Adrenal gland (tissue), 12 donors: ENCODE results near the gene MAGEB16. TPM values are rescaled to one million over a fixed set of nuclear protein-coding genes. Genes with fewer than 3 reads are reported as not detected.

Source experiments
- DNase-seq, 7 donors: peaks; one replicate each; pipeline ENCODE4 v3.0.0-alpha.2; 2019 to 2020
- H3K27ac ChIP-seq, 5 donors: fragments of 200-600 bp; sonication (generic) in 4 of 5; 1 replicate in 3 of 5; 2 replicates in 2 of 5; pipeline versions ENCODE4 v1.5.1 to v1.8.0; 2016 to 2020; ENCODE audit warnings: mild to moderate bottlenecking in 1 of 5
- H3K27me3 ChIP-seq: fragments of 200-600 bp; 2 replicates; pipeline ENCODE4 v1.8.0; 2021
- H3K36me3 ChIP-seq, 2 donors: fragments of 200-600 bp; replicated peaks in 1 of 2; 1 replicate in 1 of 2; 2 replicates in 1 of 2; pipeline versions ENCODE4 v1.5.1 to v1.8.0; 2018 to 2022
- H3K4me1 ChIP-seq, 2 donors: fragments of 200-600 bp; replicated peaks in 1 of 2; 1 replicate in 1 of 2; 2 replicates in 1 of 2; pipeline versions ENCODE4 v1.5.1 to v1.8.0; 2018 to 2021
- H3K4me3 ChIP-seq, 4 donors: fragments of 200-600 bp; sonication (generic) in 3 of 4; one replicate each; pipeline ENCODE4 v1.5.1; 2016 to 2018
- H3K9me3 ChIP-seq, 3 donors: fragments of 200-600 bp; sonication (generic) in 1 of 3; replicated peaks in 1 of 3; 1 replicate in 2 of 3; 2 replicates in 1 of 3; pipeline versions ENCODE4 v1.5.1 to v1.8.0; 2016 to 2021
- POLR2A ChIP-seq, 2 donors: fragments of 450-650 bp; IDR thresholded peaks; one replicate each; pipeline ENCODE4 v1.6.1; 2017; ENCODE audit warnings: antibody characterized with exemption in 2 of 2, mild to moderate bottlenecking in 2 of 2, moderate library complexity in 1 of 2
- WGBS, 4 donors: extraction: QIAGEN DNeasy Blood & Tissue Kit in 2 of 4; methylation state at CpG; one replicate each; pipeline versions ENCODE4 v1.1.5 to v1.1.7; 2013 to 2017; 5-methylcytosine and 5-hydroxymethylcytosine counted together
- intact Hi-C, 2 donors: fragments of 100-400 bp; cut with DNase I; formaldehyde crosslinking; loops; one replicate each; pipeline versions ENCODE4 v1.14.1 to v1.15.0; 2022 to 2023
- polyA plus RNA-seq, 3 donors: library from polyadenylated mRNA; stranded (reverse); fragments of 200-250 nt in 2 of 3; fragments of 350-450 nt in 1 of 3; fragmentation: Illumina TruSeq in 1 of 3; extraction: RNeasy Lipid Tissue Mini Kit (QIAGEN cat#74804) in 1 of 3; gene quantifications; one replicate each; pipeline ENCODE4 v1.2.3, GENCODE V29; 2013 to 2014
- total RNA-seq, 9 donors: library from RNA; depleted of rRNA in 4 of 9; stranded (reverse); fragments of >200 nt in 4 of 9; fragments of 120-200 nt in 1 of 9; fragmentation: NEBNext Ultra II Directional in 1 of 9; extraction: Animal tissue kit (Norgen Biotek cat#: 25700) in 1 of 9; gene quantifications; one replicate each; pipeline versions ENCODE4 v1.1.0 to v1.2.4, GENCODE V29; 2013 to 2023
- TF ChIP-seq, protein P1 (sequence below), 6 experiments: fragments of 450-650 bp in 4 of 6; fragments of 200-600 bp in 2 of 6; sonication (generic) in 1 of 6; IDR thresholded peaks; 1 replicate in 5 of 6; 2 replicates in 1 of 6; pipeline versions ENCODE4 v1.5.1 to v1.8.0; 2016 to 2021; ENCODE audit warnings: antibody characterized with exemption in 6 of 6, mild to moderate bottlenecking in 2 of 6, moderate library complexity in 1 of 6
- donor health status: healthy with polysubstance abuse.
- donor health status: Bipolar disorder and iron deficiency.
- donor health status: DM: yes; HTN: yes; CAD: no.
- donor health status: DM: no; HTN: no; CAD: no.
- donor health status: DM: no; HTN: no; CAD: no.
- donor health status: DM: yes; HTN: yes; CAD: no.

Gene MAGEB16
- total and polyA plus RNA-seq, 12 donors, result not detected

DNA sequence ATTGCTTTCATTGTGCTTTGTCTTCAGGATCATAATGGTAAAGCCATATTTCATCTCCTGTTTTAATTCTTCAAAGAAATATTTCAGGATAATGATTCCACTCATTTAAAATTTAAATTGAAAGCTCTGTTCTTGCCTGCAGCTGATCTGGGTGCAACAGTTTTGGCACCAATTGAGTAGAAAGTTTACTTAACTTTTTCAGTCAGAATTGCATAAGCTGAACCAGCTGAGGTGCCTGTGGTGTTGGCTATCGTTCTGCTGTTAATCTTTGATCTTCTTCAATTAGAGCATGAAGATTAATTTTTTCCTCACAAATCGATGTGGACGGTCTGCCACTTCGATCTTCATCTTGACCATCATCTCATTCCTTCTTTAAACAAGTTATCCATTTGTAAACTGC lies 49.6 kb downstream of the MAGEB16 start:
- Histone ChIP-seq H3K9me3 (no peaks in the 10 kb centered on the region), H3K27ac (no peak overlapping the region), H3K36me3 (no peaks in the 10 kb centered on the region), H3K4me1 (no peaks in the 10 kb centered on the region), H3K27me3 (peaks cover 17% of the 10 kb centered on the region), H3K4me3 (no peak overlapping the region)
- TF ChIP-seq POLR2A (IDR thresholded peaks at IDR 0.05), result no peak
- TF ChIP-seq, protein P1, sequence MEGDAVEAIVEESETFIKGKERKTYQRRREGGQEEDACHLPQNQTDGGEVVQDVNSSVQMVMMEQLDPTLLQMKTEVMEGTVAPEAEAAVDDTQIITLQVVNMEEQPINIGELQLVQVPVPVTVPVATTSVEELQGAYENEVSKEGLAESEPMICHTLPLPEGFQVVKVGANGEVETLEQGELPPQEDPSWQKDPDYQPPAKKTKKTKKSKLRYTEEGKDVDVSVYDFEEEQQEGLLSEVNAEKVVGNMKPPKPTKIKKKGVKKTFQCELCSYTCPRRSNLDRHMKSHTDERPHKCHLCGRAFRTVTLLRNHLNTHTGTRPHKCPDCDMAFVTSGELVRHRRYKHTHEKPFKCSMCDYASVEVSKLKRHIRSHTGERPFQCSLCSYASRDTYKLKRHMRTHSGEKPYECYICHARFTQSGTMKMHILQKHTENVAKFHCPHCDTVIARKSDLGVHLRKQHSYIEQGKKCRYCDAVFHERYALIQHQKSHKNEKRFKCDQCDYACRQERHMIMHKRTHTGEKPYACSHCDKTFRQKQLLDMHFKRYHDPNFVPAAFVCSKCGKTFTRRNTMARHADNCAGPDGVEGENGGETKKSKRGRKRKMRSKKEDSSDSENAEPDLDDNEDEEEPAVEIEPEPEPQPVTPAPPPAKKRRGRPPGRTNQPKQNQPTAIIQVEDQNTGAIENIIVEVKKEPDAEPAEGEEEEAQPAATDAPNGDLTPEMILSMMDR (IDR thresholded peaks at IDR 0.05), result no peak
- 72 to 83% (median 78%) methylated on average over 4 of the region's 4 CpGs for WGBS, 4 donors
- intact Hi-C loops, result no loop called here
- no peak for DNase-seq

Other genes starting within 250 kb of the MAGEB16 start
- 1 to 10 TPM in 1 of 9 donors, under 1 TPM in 3, not detected in 5; 0.04 to 3.7 (median 0.37) TPM for gene CFAP47, start 121.4 kb downstream of the MAGEB16 start, total RNA-seq
- under 1 TPM; 0.03 to 0.48 (median 0.08) TPM for gene CFAP47, start 121.4 kb downstream of the MAGEB16 start, polyA plus RNA-seq